ENCODE results near the gene SPC25.
"Not testable (repeated sequence)": the region's sequence is repeated elsewhere in the genome, so short reads cannot be mapped to it uniquely, and the experiment has no call there.

Gene SPC25

GRCh38 chr2:168890006-168890782 lies at the start of gene SPC25:
TSS of gene SPC25 (minus strand) at chr2:168890430. CDS start at chr2:168889519, 911 bp downstream.
- peak; percentile 75 for DNase-seq (ENCODE audit: low read depth)

GRCh38 chr2:168939918-168940317 lies 49.7 kb upstream of the SPC25 start:
- DNase-seq (ENCODE audit: low read depth) = no peak

- no peak for DNase-seq (ENCODE audit: low read depth)
Observed at GRCh38 chr2:168939061-168939460, 48.8 kb upstream of the SPC25 start.

- DNase-seq (ENCODE audit: low read depth) = peak; percentile 32
Observed at GRCh38 chr2:168935810-168936581, 45.8 kb upstream of the SPC25 start.

- no peak for DNase-seq (ENCODE audit: low read depth)
Observed at GRCh38 chr2:168934826-168935225, 44.6 kb upstream of the SPC25 start.

GRCh38 chr2:168932174-168932573 lies 41.9 kb upstream of the SPC25 start:
- DNase-seq (ENCODE audit: low read depth) = not testable (repeated sequence)

- DNase-seq (ENCODE audit: low read depth) = no peak
Observed at GRCh38 chr2:168930242-168930641, 40.0 kb upstream of the SPC25 start.

GRCh38 chr2:168929031-168929430 lies 38.8 kb upstream of the SPC25 start:
- DNase-seq (ENCODE audit: low read depth) = no peak

GRCh38 chr2:168928113-168928831 lies 38.0 kb upstream of the SPC25 start:
- DNase-seq (ENCODE audit: low read depth) = no peak

GRCh38 chr2:168926621-168927386 lies 36.6 kb upstream of the SPC25 start:
- no peak for DNase-seq (ENCODE audit: low read depth)

- DNase-seq (ENCODE audit: low read depth) = peak; percentile 5
Observed at GRCh38 chr2:168920504-168921157, 30.4 kb upstream of the SPC25 start.

GRCh38 chr2:168916331-168916675 lies 26.1 kb upstream of the SPC25 start:
- no peak for DNase-seq (ENCODE audit: low read depth)

GRCh38 chr2:168915441-168916330 lies 25.5 kb upstream of the SPC25 start:
- no peak for DNase-seq (ENCODE audit: low read depth)

- DNase-seq (ENCODE audit: low read depth) = no peak
Observed at GRCh38 chr2:168913495-168913894, 23.3 kb upstream of the SPC25 start.

GRCh38 chr2:168912901-168913369 lies 22.7 kb upstream of the SPC25 start:
- no peak for DNase-seq (ENCODE audit: low read depth)

- no peak for DNase-seq (ENCODE audit: low read depth)
Observed at GRCh38 chr2:168912466-168912865, 22.2 kb upstream of the SPC25 start.

- no peak for DNase-seq (ENCODE audit: low read depth)
Observed at GRCh38 chr2:168910330-168910729, 20.1 kb upstream of the SPC25 start.

- DNase-seq (ENCODE audit: low read depth) = no peak
Observed at GRCh38 chr2:168907940-168908662, 17.9 kb upstream of the SPC25 start.

- no peak for DNase-seq (ENCODE audit: low read depth)
Observed at GRCh38 chr2:168904358-168904757, 14.1 kb upstream of the SPC25 start.

- no peak for DNase-seq (ENCODE audit: low read depth)
Observed at GRCh38 chr2:168903888-168904287, 13.7 kb upstream of the SPC25 start.
